MG63 (cell line): ENCODE measurements around the gene RANBP2. TPM values are rescaled to one million over a fixed set of nuclear protein-coding genes. Genes with fewer than 3 reads are reported as not detected.
A peak's percentile ranks its signal among the peaks of the same experiment; 100 is the strongest.
"Not testable (repeated sequence)": the region's sequence is repeated elsewhere in the genome, so short reads cannot be mapped to it uniquely, and the experiment has no call there.

Experiments
- DNase-seq: peaks from one replicate; pipeline ENCODE4 v3.0.0-alpha.2; 2020
- H3K27me3 ChIP-seq: fragments of 250-450 bp; sonication (Bioruptor Pico); 2 replicates; pipeline ENCODE4 v1.5.1; 2020; ENCODE audit warnings: mild to moderate bottlenecking, moderate library complexity
- H3K36me3 ChIP-seq: fragments of 250-450 bp; sonication (Bioruptor Pico); 2 replicates; pipeline ENCODE4 v1.5.1; 2020; ENCODE audit warnings: mild to moderate bottlenecking, moderate library complexity
- H3K4me3 ChIP-seq: fragments of 250-450 bp; sonication (Bioruptor Pico); 2 replicates; pipeline ENCODE4 v1.5.1; 2020; ENCODE audit warnings: mild to moderate bottlenecking, moderate library complexity
- H3K9me3 ChIP-seq: fragments of 250-450 bp; sonication (Bioruptor Pico); 2 replicates; pipeline ENCODE4 v1.5.1; 2020; ENCODE audit warnings: mild to moderate bottlenecking, moderate library complexity
- total RNA-seq: library from RNA; depleted of rRNA; stranded (reverse); fragments of >200 nt; shearing (Covaris generic); gene quantifications from 2 replicates; pipeline ENCODE4 v1.2.3, GENCODE V29; 2014; ENCODE audit warnings: low replicate concordance

The RANBP2 gene
- total RNA-seq, 1 experiment from 2014 or later: 13.4 TPM

- H3K9me3 ChIP-seq, H3K4me3 ChIP-seq, H3K27me3 ChIP-seq, DNase-seq: not testable (repeated sequence)
- H3K36me3 ChIP-seq: peaks cover 18% of the 10 kb centered on the region
Observed at GRCh38 chr2:108734656-108735055, 15.4 kb downstream of the RANBP2 start.

DNA sequence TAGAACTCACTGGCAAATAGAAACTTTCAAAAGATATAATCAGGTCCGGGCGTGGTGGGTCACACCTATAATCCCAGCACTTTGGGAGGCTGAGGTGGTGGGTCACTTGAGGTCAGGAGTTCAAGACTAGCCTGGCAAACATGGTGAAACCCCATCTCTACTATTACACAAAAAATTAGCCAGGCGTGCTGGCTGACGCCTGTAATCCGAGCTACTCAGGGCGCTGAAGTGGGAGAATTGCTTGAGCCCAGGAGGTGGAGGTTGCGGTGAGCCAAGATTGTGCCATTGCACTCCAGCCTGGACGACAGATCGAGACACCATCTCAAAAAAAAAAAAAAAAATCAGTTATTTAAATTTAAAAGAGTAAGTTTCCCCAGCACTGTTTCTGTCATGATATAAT lies 38.7 kb downstream of the RANBP2 start:
- not testable (repeated sequence) for H3K27me3 ChIP-seq, H3K9me3 ChIP-seq, DNase-seq, H3K4me3 ChIP-seq
- peaks cover 13% of the 10 kb centered on the region for H3K36me3 ChIP-seq

DNA sequence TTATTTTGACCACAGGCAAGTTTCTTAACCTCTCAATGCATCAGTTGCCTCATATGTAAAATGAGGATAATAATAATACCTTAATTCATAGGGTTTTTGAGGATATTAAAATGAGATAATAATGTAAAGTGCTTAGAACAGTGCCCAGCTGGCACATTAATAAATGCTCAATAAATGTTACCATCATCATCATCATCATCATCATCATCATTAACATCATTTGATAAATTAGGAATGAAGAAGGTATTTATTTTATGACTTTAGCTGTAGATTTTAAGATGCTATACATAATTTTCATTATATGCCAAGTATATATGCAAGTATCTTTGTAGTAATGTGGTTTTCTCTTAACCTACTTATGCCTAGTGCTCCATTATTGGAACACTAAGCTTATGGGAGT lies 43.3 kb downstream of the RANBP2 start:
- not testable (repeated sequence) for DNase-seq, H3K4me3 ChIP-seq

GRCh38 chr2:108766671-108767070 lies 47.4 kb downstream of the RANBP2 start:
- not testable (repeated sequence) for H3K9me3 ChIP-seq, H3K27me3 ChIP-seq, H3K4me3 ChIP-seq
- peaks cover 59% of the 10 kb centered on the region for H3K36me3 ChIP-seq
- peak; percentile 48 for DNase-seq

More for the DNA sequence above, 43.3 kb downstream of the RANBP2 start:
- peaks cover 35% of the 10 kb centered on the region for H3K36me3 ChIP-seq
- not testable (repeated sequence) for H3K9me3 ChIP-seq, H3K27me3 ChIP-seq

- not testable (repeated sequence) for H3K4me3 ChIP-seq, DNase-seq, H3K27me3 ChIP-seq, H3K9me3 ChIP-seq
- H3K36me3 ChIP-seq: peaks cover 63% of the 10 kb centered on the region
Observed at GRCh38 chr2:108767859-108768258, 48.6 kb downstream of the RANBP2 start.

- Histone ChIP-seq H3K36me3 (peaks cover 68% of the 10 kb centered on the region), H3K27me3 (no peaks in the 10 kb centered on the region; the same call in 1 of the 2 replicates), H3K4me3 (no peak overlapping the region), H3K9me3 (no peaks in the 10 kb centered on the region)
- no peak for DNase-seq
Observed at GRCh38 chr2:108776475-108776874, 57.2 kb downstream of the RANBP2 start.

- no peak overlapping the region for H3K4me3 ChIP-seq
- peaks cover 64% of the 10 kb centered on the region for H3K36me3 ChIP-seq
- no peaks in the 10 kb centered on the region for H3K9me3 ChIP-seq
- H3K27me3 ChIP-seq: no peaks in the 10 kb centered on the region; the same call in 1 of the 2 replicates
- DNase-seq: no peak
Observed at GRCh38 chr2:108778857-108779256, 59.6 kb downstream of the RANBP2 start.

- H3K9me3 ChIP-seq: no peaks in the 10 kb centered on the region
- H3K36me3 ChIP-seq: peaks cover 31% of the 10 kb centered on the region
- DNase-seq: no peak
- no peaks in the 10 kb centered on the region for H3K27me3 ChIP-seq
- H3K4me3 ChIP-seq: peak overlapping the region; percentile 68
Observed at GRCh38 chr2:108786008-108786353, 66.7 kb downstream of the RANBP2 start.

- H3K27me3 ChIP-seq: no peaks in the 10 kb centered on the region
- H3K4me3 ChIP-seq: peak within 1 kb of the TSS; percentile 68
Observed at GRCh38 chr2:108786354-108787215, 67.3 kb downstream of the RANBP2 start, which contains the start of gene CCDC138. CCDC138 (plus strand) TSS chr2:108786771; CDS start chr2:108786823, 52 bp downstream.

DNA sequence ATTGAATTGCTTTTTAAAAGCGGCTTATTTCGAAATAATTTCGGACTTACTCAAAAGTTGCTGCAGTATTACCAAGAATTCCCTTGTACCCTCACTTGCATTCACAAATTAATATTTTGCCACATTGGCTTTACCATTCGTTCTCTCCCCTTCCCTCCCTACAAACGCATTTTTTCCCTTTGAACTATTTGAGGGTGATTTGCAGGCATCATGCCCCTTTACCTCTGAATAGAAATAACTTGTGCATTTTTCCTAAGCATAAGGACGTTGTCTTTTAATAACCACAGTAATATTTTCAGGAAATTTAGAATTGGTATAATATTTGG lies 67.9 kb downstream of the RANBP2 start:
- H3K4me3 ChIP-seq: peak overlapping the region; percentile 68
- no peak for DNase-seq
- H3K27me3 ChIP-seq: no peaks in the 10 kb centered on the region
- peaks cover 30% of the 10 kb centered on the region for H3K36me3 ChIP-seq
- no peaks in the 10 kb centered on the region for H3K9me3 ChIP-seq

More at GRCh38 chr2:108786354-108787215, 67.3 kb downstream of the RANBP2 start, which contains the start of gene CCDC138:
- DNase-seq: peak; percentile 90
- H3K36me3 ChIP-seq: peaks cover 31% of the 10 kb centered on the region
- no peaks in the 10 kb centered on the region for H3K9me3 ChIP-seq

DNA sequence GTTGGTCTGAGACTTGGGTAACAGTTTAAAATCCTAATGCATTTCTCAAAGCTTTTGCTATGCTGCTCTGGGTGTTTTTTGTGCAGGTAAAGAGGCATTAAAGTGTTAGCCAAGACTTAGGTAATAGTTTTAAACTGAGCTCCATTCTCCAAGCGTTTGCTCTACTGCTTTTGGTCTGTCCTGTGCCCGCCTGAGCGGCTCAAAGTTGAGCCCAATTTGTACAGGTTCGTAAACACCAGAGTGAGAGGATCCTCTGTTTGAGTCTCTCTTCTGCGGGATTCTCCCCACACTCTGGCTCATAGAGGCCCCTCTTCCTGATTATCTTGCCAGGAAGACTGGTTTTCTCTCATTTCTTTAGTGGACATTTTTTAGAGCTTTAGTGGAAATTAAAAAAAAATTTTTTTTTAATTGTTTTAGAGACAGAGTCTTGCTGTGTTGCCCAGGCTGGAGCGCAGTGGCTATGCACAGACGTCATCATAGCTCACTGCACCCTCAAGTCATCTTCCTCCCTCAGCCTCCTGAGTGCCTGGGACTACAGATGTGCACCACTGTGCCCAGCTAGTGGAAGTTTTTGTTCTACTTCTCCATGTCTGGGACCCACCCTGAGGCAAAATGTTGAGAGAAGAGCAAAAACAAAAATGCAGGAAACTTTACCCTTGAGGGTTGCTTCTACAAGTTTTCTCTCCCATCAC lies 83.9 kb downstream of the RANBP2 start:
- 0 out of 2 replicates have a peak, but pooled peaks cover 2% of the 10 kb centered on the region for H3K9me3 ChIP-seq
- DNase-seq: no peak
- peaks cover 42% of the 10 kb centered on the region for H3K36me3 ChIP-seq
- H3K27me3 ChIP-seq: no peaks in the 10 kb centered on the region
- H3K4me3 ChIP-seq: no peak overlapping the region

DNA sequence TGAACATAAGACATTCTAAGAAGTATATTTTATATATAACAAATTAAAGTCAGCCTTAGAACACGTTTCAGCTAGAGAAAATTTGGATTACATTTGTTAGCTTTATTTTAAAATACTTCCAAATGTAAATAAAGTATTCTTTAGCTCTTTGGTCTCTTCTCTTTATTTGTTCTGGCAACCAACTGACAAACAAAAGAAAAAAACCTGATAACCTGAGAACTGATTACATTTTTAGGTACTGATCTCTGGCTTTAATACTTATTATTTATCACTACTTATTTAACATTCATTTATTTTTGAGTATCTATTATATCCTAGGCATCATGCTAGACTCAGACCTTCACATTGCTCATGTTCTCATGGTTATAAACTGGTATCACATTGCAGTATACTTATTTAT lies 85.8 kb downstream of the RANBP2 start:
- Histone ChIP-seq H3K36me3 (peaks cover 42% of the 10 kb centered on the region), H3K4me3 (no peak overlapping the region), H3K9me3 (peaks cover 9% of the 10 kb centered on the region), H3K27me3 (no peaks in the 10 kb centered on the region)
- no peak for DNase-seq

GRCh38 chr2:108805782-108806181 lies 86.5 kb downstream of the RANBP2 start:
- Histone ChIP-seq H3K9me3 (peaks cover 13% of the 10 kb centered on the region), H3K27me3 (no peaks in the 10 kb centered on the region)
- DNase-seq: no peak

DNA sequence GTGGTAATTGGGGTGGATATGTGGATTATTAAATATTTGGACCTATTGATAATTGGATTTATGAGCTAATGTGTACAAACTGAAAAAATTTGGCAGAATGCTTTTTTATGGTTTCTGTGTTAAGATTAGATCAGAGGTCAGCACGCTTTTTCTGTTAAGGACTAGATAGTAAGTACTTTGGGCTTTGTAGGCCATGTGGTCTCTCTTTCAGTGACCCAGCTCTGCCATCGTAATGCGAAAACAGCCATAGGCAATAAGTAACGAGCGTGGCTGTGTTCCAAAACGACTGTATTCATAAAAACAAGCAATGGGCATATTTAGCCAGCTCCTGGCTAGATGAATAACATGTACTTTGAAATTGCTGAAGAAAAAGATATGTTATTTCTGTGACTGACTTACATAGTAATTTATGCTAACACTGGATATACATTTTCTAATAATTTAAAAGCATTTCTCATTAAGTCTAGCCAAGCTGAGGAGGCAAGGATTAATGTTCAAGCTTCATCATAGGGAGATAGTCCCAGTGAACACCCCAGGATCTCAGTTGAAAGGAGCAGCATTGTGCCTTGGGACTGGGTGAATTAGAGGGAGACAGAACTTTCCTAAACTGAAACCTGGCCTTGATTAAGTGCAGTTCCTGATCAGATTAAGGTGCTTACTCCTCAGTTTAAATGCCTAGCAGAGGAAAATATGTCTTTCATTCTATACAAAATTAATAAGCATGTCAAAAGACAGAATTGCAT lies 87.3 kb downstream of the RANBP2 start:
- peaks cover 41% of the 10 kb centered on the region for H3K36me3 ChIP-seq
- H3K4me3 ChIP-seq: no peak overlapping the region
- no peaks in the 10 kb centered on the region for H3K27me3 ChIP-seq
- H3K9me3 ChIP-seq: peaks cover 13% of the 10 kb centered on the region
- no peak for DNase-seq

More at GRCh38 chr2:108805782-108806181, 86.5 kb downstream of the RANBP2 start:
- peaks cover 41% of the 10 kb centered on the region for H3K36me3 ChIP-seq
- no peak overlapping the region for H3K4me3 ChIP-seq

GRCh38 chr2:108809936-108810335 lies 90.7 kb downstream of the RANBP2 start:
- no peaks in the 10 kb centered on the region for H3K27me3 ChIP-seq
- no peak overlapping the region for H3K4me3 ChIP-seq
- peaks cover 58% of the 10 kb centered on the region for H3K36me3 ChIP-seq
- H3K9me3 ChIP-seq: peaks cover 15% of the 10 kb centered on the region
- DNase-seq: no peak

DNA sequence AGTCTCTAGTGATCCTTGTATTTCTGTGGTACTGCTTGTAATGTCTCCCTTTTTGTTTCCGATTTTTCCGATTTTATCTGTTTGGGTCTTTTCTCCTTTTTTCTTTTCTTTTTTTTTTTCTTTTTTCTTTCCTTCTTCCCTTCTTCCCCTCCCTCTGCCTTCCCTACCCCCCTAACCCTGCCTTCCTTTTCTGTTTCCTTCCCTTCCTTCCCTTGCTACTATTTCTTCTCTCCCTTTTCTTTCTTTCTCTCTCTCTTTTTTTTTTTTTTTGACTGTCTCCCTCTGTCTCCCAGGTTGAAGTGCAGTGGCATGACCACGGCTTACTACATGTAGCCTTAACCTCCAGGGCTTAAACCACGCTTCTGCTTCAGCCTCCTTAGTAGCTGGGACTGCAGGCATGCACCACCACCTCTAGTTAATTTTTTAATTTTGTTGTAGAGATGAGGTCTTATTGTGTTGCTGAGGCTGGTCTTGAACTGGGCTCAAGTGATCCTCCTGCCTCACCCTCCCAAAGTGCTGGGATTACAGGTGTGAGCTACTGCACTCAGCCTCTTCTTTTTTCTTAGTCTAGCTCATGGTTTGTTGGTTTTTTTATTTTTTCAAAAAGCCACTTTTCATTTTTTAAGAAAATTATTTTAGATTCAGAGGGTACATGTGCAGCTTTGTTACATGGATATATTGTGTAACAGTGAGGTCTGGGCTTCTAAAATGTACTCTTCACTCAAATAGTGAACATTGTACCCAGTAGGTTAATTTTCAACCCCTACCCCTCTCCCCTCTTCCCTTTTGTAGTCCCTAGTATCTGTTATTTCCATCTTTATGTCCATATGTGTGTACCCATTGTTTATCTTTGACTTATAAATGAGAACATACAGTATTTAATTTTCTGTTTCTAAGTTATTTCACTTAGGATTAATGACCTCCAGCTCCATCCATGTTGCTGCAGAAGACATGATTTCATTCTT lies 92.0 kb downstream of the RANBP2 start:
- no peak for DNase-seq
- no peaks in the 10 kb centered on the region for H3K27me3 ChIP-seq
- peaks cover 15% of the 10 kb centered on the region for H3K9me3 ChIP-seq
- H3K36me3 ChIP-seq: peaks cover 57% of the 10 kb centered on the region
- no peak overlapping the region for H3K4me3 ChIP-seq
